ENCODE data around the gene PGBD5. TPM values are rescaled to one million over a fixed set of nuclear protein-coding genes. Genes with fewer than 3 reads are reported as not detected.

PGBD5 gene
- total RNA-seq, 1 donor: not detected

DNA sequence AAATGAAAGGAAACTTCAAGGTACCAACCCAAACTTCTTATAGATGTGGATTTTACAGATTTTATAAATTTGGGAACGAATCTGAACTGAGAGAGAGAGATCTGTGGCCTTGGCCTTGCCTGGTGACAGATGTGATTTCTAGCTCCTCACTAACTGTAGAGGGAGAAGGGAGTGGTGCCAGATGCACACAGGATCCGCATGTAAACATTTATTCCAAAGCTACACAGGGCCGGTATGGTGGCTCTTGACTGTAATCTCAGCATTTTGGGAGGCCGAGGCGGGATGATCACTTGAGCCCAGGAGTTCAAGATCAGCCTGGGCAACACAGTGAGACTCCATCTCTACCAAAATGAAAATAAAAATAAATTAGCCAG is 77.1 kb downstream of the PGBD5 start:
- TF ChIP-seq CTCF (IDR thresholded peaks at IDR 0.05; ENCODE audit: insufficient read depth, low read length): no peak
- no peak for DNase-seq (ENCODE audit: low read depth)
- H3K4me3 ChIP-seq (ENCODE audit: low read depth, low read length): no peak overlapping the region

GRCh38 chr1:230348386-230349019 is 77.6 kb downstream of the PGBD5 start:
- no peak for DNase-seq (ENCODE audit: low read depth)
- no peak for TF ChIP-seq CTCF (IDR thresholded peaks at IDR 0.05; ENCODE audit: insufficient read depth, low read length)
- no peak overlapping the region for H3K4me3 ChIP-seq (ENCODE audit: low read depth, low read length)

DNA sequence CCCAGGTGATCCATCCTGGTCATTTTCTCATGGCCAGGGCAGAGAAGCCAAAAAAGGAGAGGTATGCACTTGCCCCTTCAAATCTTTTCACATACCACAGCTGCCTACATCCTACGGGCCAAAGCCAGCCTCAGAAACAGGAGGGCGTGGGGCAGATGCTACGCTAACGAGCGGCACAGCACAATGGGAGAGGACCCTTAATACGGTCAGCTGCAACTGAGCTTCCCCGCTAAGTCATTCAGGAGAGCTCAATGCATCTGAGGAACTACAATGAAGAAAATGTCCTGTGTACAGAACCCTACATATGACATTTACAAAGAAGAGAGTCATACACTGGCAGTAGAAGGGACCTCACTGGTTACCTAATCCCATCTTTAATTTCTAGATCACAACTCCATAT is 78.2 kb downstream of the PGBD5 start:
- H3K4me3 ChIP-seq (ENCODE audit: low read depth, low read length): no peak overlapping the region
- TF ChIP-seq CTCF (IDR thresholded peaks at IDR 0.05; ENCODE audit: insufficient read depth, low read length): no peak
- no peak for DNase-seq (ENCODE audit: low read depth)

DNA sequence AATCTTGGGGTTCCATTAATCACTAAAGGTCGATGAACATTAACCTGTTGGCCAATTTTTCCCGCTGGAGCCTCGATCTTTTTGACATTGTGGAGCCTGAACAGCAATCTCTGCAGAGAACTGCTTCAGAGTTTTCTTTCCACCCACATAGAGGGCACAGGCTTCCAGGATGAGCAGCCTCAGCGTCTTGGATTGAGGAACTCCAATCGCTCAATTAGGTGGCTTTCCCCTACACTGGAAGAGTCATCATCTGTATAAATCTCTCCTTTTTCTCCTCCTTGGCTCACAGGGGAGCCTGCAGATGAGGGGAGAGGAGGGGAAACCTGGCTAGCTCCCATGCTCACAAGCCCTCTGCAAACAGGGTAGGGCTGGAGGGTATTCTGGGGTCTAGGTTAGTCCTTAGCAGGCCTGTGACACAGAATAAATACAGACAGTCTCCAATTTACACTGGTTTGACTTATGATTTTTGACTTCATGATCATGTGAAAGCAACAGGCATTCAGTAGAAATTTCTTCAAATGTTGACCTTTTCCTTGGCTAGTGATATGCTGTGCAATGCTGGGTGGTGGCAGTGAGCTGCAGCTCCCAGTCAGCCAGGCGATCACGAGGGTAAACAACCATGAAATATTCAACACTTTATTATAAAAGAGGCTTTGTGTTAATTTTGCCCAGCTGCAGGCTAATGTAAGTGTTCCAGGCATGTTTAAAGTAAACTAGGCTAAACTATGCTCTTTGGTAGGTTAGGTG is 80.8 kb downstream of the PGBD5 start:
- no peak for DNase-seq (ENCODE audit: low read depth)
- no peak overlapping the region for H3K4me3 ChIP-seq (ENCODE audit: low read depth, low read length)
- no peak for TF ChIP-seq CTCF (IDR thresholded peaks at IDR 0.05; ENCODE audit: insufficient read depth, low read length)

DNA sequence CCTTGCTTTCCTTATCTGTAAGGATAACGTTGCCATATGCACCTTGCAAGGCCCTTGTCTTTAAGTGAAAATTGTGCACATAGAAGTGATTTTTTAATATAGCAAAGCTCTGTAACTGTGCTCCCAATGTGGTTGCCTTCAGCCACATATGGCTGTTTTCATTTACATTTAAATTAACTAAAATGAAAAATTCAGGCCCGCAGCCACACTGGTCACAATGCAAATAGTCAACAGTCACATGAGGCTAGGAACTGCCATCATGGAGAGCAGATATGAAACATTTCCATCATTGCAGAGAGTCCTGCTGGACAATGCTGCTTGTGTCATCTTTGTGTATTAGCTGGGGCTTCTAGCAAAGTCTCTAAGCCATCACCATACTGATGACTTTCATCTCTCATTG is 83.4 kb downstream of the PGBD5 start:
- DNase-seq (ENCODE audit: low read depth): no peak
- no peak overlapping the region for H3K4me3 ChIP-seq (ENCODE audit: low read depth, low read length)
- no peak for TF ChIP-seq CTCF (IDR thresholded peaks at IDR 0.05; ENCODE audit: insufficient read depth, low read length)

- no peak overlapping the region for H3K4me3 ChIP-seq (ENCODE audit: low read depth, low read length)
- DNase-seq (ENCODE audit: low read depth): no peak
- no peak for TF ChIP-seq CTCF (IDR thresholded peaks at IDR 0.05; ENCODE audit: insufficient read depth, low read length)
Observed at GRCh38 chr1:230342019-230342418, 84.1 kb downstream of the PGBD5 start.

Measured in fibroblast of the aortic adventitia (primary cell).